GM12878 (cell line): ENCODE measurements around the gene BCAN. TPM values are rescaled to one million over a fixed set of nuclear protein-coding genes. Genes with fewer than 3 reads are reported as not detected.

Experiments
- GABPA ChIP-seq: IDR thresholded peaks from 2 replicates; pipeline ENCODE4 v1.6.1; 2014; ENCODE audit warnings: antibody characterized with exemption, low read depth, mild to moderate bottlenecking, inconsistent platforms
- JUND ChIP-seq: IDR thresholded peaks from 2 replicates; pipeline ENCODE4 v1.6.1; 2012; ENCODE audit warnings: low read depth, mild to moderate bottlenecking, low read length, improper control_type of control experiment, moderate library complexity
- KLF5 ChIP-seq: fragments of 450-650 bp; IDR thresholded peaks from 2 replicates; pipeline ENCODE4 v1.6.1; 2014; ENCODE audit warnings: mild to moderate bottlenecking; ENCODE audit not compliant: partially characterized antibody
- MTA3 ChIP-seq: IDR thresholded peaks from 2 replicates; pipeline ENCODE4 v1.6.1; 2012; ENCODE audit warnings: low read length, inconsistent platforms, borderline replicate concordance
- NFYB ChIP-seq: IDR thresholded peaks from 2 replicates; pipeline ENCODE4 v1.6.1; 2011; ENCODE audit warnings: low read depth, mild to moderate bottlenecking, low read length, improper control_type of control experiment, moderate library complexity; ENCODE audit not compliant: insufficient read depth
- PAX5 ChIP-seq: IDR thresholded peaks from 2 replicates; pipeline ENCODE4 v1.6.1; 2011; ENCODE audit warnings: low read depth, low read length, borderline replicate concordance
- PAX8 ChIP-seq: fragments of 450-650 bp; IDR thresholded peaks from 2 replicates; pipeline ENCODE4 v1.6.1; 2017; ENCODE audit warnings: mild to moderate bottlenecking, moderate library complexity
- RB1 ChIP-seq: fragments of 450-650 bp; formaldehyde crosslinking; IDR thresholded peaks from 2 replicates; pipeline ENCODE4 v1.6.1; 2017; ENCODE audit warnings: mild to moderate bottlenecking, borderline replicate concordance
- SIN3A ChIP-seq: IDR thresholded peaks from 2 replicates; pipeline ENCODE4 v1.6.1; 2012; ENCODE audit warnings: low read depth, low read length, improper control_type of control experiment
- SMC3 ChIP-seq: IDR thresholded peaks from 2 replicates; pipeline ENCODE4 v1.6.1; 2011; ENCODE audit warnings: low read length, improper control_type of control experiment, borderline replicate concordance
- SPI1 ChIP-seq: IDR thresholded peaks from 2 replicates; pipeline ENCODE4 v1.6.1; 2011; ENCODE audit warnings: low read depth, mild to moderate bottlenecking, low read length, moderate library complexity, borderline replicate concordance; ENCODE audit not compliant: insufficient read depth
- YY1 ChIP-seq: IDR thresholded peaks from 2 replicates; pipeline ENCODE4 v1.6.1; 2011; ENCODE audit warnings: low read depth, mild to moderate bottlenecking, low read length
- polyA plus RNA-seq, 11 experiments: library from polyadenylated mRNA; depleted of rRNA in 4 of 11; unstranded in 6 of 11; stranded (reverse) in 5 of 11; fragments of >200 nt; fragmentation: Nextera tagmentation in 4 of 11; fragmentation: Illumina TruSeq in 1 of 11; extraction: Ambion mirVana in 4 of 11; extraction: Trizol in 1 of 11; gene quantifications; 1 replicate in 1 of 11; 2 replicates in 10 of 11; pipeline versions ENCODE4 v1.2.1 to v1.2.3, GENCODE V29; 2011 to 2016; ENCODE audit warnings: inconsistent platforms in 2 of 11, missing spikeins in 2 of 11, low read depth in 1 of 11
- total RNA-seq, 4 experiments: library from RNA; depleted of rRNA in 3 of 4; stranded (reverse); fragments of >200 nt in 3 of 4; fragmentation: Illumina TruSeq in 1 of 4; extraction: Trizol in 1 of 4; gene quantifications; 2 replicates each; pipeline versions ENCODE4 v1.2.1 to v1.2.3, GENCODE V29; 2013 to 2021
- TF ChIP-seq, protein P1 (sequence below): IDR thresholded peaks from 2 replicates; pipeline ENCODE4 v1.6.1; 2011; ENCODE audit warnings: low read depth, mild to moderate bottlenecking, low read length, moderate library complexity, borderline replicate concordance; ENCODE audit errors: extremely low read depth
- TF ChIP-seq, protein P2 (sequence below): IDR thresholded peaks from 2 replicates; pipeline ENCODE4 v1.6.1; 2012; ENCODE audit warnings: low read depth, low read length, improper control_type of control experiment
- TF ChIP-seq, protein P3 (sequence below): fragments of 450-650 bp; IDR thresholded peaks from 2 replicates; pipeline ENCODE4 v1.6.1; 2017; ENCODE audit warnings: mild to moderate bottlenecking, moderate library complexity
- TF ChIP-seq, protein P4 (sequence below): fragments of 450-650 bp; IDR thresholded peaks from 2 replicates; pipeline ENCODE4 v1.6.1; 2017; ENCODE audit warnings: borderline replicate concordance
- TF ChIP-seq, protein P5 (sequence below): fragments of 450-650 bp; IDR thresholded peaks from 2 replicates; pipeline ENCODE4 v1.6.1; 2017; ENCODE audit warnings: mild to moderate bottlenecking, moderate library complexity

BCAN gene
- total and polyA plus RNA-seq, 10 of the 15 experiments (the other 5 are each of a cell fraction or from before 2014, with no cell fraction given) = 0.05 to 1.3 (median 0.18) TPM; not detected in 1

DNA sequence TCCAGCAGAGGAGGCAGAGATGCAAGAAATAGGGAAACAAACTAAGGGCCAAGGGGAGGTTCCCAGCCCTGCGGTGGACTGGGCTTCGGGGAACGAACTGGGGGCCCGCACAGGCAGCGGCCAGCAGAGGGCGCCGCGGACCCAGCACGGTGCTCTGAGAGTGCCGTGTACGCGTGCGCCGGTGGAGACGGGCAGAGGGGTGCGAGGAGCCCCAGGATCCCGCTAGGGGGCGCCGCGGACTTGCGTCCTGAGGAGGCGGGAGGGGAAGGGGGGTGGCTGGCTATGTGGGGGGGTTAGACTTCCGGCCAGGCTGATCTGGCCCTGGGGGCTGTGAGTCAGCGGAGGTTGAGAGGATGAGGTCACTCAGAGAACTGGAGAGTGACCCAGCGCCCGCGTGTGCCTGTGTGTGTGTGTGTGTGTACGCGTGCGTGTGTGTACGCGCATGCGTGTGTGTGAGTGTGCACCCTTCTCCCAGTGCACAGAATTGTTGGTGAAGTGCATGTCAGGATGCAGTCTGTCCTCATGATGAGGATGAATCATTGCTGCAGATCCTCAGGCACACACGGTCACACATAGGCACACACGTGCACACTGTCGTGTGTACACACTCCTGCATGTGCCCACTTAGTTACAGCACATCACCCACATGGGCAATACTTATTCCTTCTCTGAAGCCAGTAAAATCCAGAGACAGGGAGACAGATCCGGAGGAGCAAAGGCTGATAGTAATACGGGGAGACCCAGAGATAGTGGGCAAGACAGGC is 18.3 kb downstream of the BCAN start (continued):
- peak; percentile 69; the same call in 1 of the 2 replicates for TF ChIP-seq SIN3A
- TF ChIP-seq, protein P1, sequence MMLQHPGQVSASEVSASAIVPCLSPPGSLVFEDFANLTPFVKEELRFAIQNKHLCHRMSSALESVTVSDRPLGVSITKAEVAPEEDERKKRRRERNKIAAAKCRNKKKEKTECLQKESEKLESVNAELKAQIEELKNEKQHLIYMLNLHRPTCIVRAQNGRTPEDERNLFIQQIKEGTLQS = peak; percentile 36; the same call in 1 of the 2 replicates
- no peak for TF ChIP-seq NFYB
- TF ChIP-seq JUND = peak; percentile 58; the same call in 1 of the 2 replicates
- peak; percentile 82 for TF ChIP-seq YY1
- TF ChIP-seq RB1 = peak; percentile 63; the same call in 1 of the 2 replicates
- TF ChIP-seq, protein P2, sequence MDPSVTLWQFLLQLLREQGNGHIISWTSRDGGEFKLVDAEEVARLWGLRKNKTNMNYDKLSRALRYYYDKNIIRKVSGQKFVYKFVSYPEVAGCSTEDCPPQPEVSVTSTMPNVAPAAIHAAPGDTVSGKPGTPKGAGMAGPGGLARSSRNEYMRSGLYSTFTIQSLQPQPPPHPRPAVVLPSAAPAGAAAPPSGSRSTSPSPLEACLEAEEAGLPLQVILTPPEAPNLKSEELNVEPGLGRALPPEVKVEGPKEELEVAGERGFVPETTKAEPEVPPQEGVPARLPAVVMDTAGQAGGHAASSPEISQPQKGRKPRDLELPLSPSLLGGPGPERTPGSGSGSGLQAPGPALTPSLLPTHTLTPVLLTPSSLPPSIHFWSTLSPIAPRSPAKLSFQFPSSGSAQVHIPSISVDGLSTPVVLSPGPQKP = peak; percentile 78
- no peak for TF ChIP-seq GABPA
- TF ChIP-seq, protein P3, sequence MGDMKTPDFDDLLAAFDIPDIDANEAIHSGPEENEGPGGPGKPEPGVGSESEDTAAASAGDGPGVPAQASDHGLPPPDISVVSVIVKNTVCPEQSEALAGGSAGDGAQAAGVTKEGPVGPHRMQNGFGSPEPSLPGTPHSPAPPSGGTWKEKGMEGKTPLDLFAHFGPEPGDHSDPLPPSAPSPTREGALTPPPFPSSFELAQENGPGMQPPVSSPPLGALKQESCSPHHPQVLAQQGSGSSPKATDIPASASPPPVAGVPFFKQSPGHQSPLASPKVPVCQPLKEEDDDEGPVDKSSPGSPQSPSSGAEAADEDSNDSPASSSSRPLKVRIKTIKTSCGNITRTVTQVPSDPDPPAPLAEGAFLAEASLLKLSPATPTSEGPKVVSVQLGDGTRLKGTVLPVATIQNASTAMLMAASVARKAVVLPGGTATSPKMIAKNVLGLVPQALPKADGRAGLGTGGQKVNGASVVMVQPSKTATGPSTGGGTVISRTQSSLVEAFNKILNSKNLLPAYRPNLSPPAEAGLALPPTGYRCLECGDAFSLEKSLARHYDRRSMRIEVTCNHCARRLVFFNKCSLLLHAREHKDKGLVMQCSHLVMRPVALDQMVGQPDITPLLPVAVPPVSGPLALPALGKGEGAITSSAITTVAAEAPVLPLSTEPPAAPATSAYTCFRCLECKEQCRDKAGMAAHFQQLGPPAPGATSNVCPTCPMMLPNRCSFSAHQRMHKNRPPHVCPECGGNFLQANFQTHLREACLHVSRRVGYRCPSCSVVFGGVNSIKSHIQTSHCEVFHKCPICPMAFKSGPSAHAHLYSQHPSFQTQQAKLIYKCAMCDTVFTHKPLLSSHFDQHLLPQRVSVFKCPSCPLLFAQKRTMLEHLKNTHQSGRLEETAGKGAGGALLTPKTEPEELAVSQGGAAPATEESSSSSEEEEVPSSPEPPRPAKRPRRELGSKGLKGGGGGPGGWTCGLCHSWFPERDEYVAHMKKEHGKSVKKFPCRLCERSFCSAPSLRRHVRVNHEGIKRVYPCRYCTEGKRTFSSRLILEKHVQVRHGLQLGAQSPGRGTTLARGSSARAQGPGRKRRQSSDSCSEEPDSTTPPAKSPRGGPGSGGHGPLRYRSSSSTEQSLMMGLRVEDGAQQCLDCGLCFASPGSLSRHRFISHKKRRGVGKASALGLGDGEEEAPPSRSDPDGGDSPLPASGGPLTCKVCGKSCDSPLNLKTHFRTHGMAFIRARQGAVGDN = no peak
- peak; percentile 87 for TF ChIP-seq SMC3
- TF ChIP-seq PAX8 = peak; percentile 95; the same call in 1 of the 2 replicates
- TF ChIP-seq PAX5 = peak; percentile 15; the same call in 1 of the 2 replicates
- TF ChIP-seq MTA3 = no peak
- TF ChIP-seq SPI1 = 0 out of 2 replicates have a peak, but pooled peaks have one; percentile 3
- TF ChIP-seq, protein P4, sequence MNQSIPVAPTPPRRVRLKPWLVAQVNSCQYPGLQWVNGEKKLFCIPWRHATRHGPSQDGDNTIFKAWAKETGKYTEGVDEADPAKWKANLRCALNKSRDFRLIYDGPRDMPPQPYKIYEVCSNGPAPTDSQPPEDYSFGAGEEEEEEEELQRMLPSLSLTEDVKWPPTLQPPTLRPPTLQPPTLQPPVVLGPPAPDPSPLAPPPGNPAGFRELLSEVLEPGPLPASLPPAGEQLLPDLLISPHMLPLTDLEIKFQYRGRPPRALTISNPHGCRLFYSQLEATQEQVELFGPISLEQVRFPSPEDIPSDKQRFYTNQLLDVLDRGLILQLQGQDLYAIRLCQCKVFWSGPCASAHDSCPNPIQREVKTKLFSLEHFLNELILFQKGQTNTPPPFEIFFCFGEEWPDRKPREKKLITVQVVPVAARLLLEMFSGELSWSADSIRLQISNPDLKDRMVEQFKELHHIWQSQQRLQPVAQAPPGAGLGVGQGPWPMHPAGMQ = no peak
- TF ChIP-seq KLF5 = no peak
- TF ChIP-seq, protein P5, sequence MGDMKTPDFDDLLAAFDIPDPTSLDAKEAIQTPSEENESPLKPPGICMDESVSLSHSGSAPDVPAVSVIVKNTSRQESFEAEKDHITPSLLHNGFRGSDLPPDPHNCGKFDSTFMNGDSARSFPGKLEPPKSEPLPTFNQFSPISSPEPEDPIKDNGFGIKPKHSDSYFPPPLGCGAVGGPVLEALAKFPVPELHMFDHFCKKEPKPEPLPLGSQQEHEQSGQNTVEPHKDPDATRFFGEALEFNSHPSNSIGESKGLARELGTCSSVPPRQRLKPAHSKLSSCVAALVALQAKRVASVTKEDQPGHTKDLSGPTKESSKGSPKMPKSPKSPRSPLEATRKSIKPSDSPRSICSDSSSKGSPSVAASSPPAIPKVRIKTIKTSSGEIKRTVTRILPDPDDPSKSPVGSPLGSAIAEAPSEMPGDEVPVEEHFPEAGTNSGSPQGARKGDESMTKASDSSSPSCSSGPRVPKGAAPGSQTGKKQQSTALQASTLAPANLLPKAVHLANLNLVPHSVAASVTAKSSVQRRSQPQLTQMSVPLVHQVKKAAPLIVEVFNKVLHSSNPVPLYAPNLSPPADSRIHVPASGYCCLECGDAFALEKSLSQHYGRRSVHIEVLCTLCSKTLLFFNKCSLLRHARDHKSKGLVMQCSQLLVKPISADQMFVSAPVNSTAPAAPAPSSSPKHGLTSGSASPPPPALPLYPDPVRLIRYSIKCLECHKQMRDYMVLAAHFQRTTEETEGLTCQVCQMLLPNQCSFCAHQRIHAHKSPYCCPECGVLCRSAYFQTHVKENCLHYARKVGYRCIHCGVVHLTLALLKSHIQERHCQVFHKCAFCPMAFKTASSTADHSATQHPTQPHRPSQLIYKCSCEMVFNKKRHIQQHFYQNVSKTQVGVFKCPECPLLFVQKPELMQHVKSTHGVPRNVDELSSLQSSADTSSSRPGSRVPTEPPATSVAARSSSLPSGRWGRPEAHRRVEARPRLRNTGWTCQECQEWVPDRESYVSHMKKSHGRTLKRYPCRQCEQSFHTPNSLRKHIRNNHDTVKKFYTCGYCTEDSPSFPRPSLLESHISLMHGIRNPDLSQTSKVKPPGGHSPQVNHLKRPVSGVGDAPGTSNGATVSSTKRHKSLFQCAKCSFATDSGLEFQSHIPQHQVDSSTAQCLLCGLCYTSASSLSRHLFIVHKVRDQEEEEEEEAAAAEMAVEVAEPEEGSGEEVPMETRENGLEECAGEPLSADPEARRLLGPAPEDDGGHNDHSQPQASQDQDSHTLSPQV = peak; percentile 86
